HG03469 (cell line): ENCODE results near the gene VDR.

ENCODE experiments used
- ATAC-seq: cut with Tn5 transposase; IDR thresholded peaks from one replicate; pipeline ENCODE4 v1.9.1; 2021; ENCODE audit warnings: mild to moderate bottlenecking, moderate library complexity, moderate number of reproducible peaks; ENCODE audit not compliant: unreplicated experiment

Gene VDR

GRCh38 chr12:47904713-47905709, at the start of gene VDR:
Gene VDR (minus strand): TSS chr12:47904994. CDS start chr12:47879113, 25,881 bp downstream.
- ATAC-seq = no peak

GRCh38 chr12:47954058-47954457, 49.3 kb upstream of the VDR start:
- ATAC-seq = no peak

GRCh38 chr12:47950856-47951468, 46.2 kb upstream of the VDR start:
- ATAC-seq = no peak

- peak; percentile 44 for ATAC-seq
Measured at GRCh38 chr12:47949441-47950341, 44.9 kb upstream of the VDR start.

- no peak for ATAC-seq
Measured at GRCh38 chr12:47947341-47947740, 42.5 kb upstream of the VDR start.

- no peak for ATAC-seq
Measured at GRCh38 chr12:47946413-47947323, 41.9 kb upstream of the VDR start.

- ATAC-seq = no peak
Measured at GRCh38 chr12:47945341-47945728, 40.5 kb upstream of the VDR start.

- no peak for ATAC-seq
Measured at GRCh38 chr12:47944685-47945340, 40.0 kb upstream of the VDR start.

GRCh38 chr12:47943623-47944340, 39.0 kb upstream of the VDR start:
- no peak for ATAC-seq

- ATAC-seq = no peak
Measured at GRCh38 chr12:47942614-47943225, 37.9 kb upstream of the VDR start.

- ATAC-seq = no peak
Measured at GRCh38 chr12:47941871-47942613, 37.2 kb upstream of the VDR start.

GRCh38 chr12:47941475-47941780, 36.6 kb upstream of the VDR start:
- ATAC-seq = no peak

GRCh38 chr12:47940773-47941474, 36.1 kb upstream of the VDR start:
- ATAC-seq = no peak

GRCh38 chr12:47939009-47939601, 34.3 kb upstream of the VDR start:
- no peak for ATAC-seq

- ATAC-seq = no peak
Measured at GRCh38 chr12:47938594-47938993, 33.8 kb upstream of the VDR start.

- ATAC-seq = no peak
Measured at GRCh38 chr12:47938093-47938492, 33.3 kb upstream of the VDR start.

GRCh38 chr12:47935184-47935583, 30.4 kb upstream of the VDR start:
- ATAC-seq = no peak
